BLaER1 (cell line): Measurements from ENCODE around the gene EFNA3.

ENCODE experiments used
- H3K27ac ChIP-seq: shearing (Covaris generic); formaldehyde crosslinking; 2 replicates; pipeline ENCODE4 v1.8.1; 2022
- H3K27me3 ChIP-seq: shearing (Covaris generic); formaldehyde crosslinking; 2 replicates; pipeline ENCODE4 v1.8.1; 2022
- H3K36me3 ChIP-seq: shearing (Covaris generic); formaldehyde crosslinking; 2 replicates; pipeline ENCODE4 v1.8.1; 2022
- H3K4me1 ChIP-seq: shearing (Covaris generic); formaldehyde crosslinking; 2 replicates; pipeline ENCODE4 v1.8.1; 2022
- H3K4me2 ChIP-seq: shearing (Covaris generic); formaldehyde crosslinking; 2 replicates; pipeline ENCODE4 v1.8.1; 2022
- H3K4me3 ChIP-seq: shearing (Covaris generic); formaldehyde crosslinking; 2 replicates; pipeline ENCODE4 v1.8.1; 2022
- H3K9ac ChIP-seq: shearing (Covaris generic); formaldehyde crosslinking; 2 replicates; pipeline ENCODE4 v1.8.1; 2022
- H3K9me3 ChIP-seq: shearing (Covaris generic); formaldehyde crosslinking; 2 replicates; pipeline ENCODE4 v1.8.1; 2022
- H4K20me1 ChIP-seq: shearing (Covaris generic); formaldehyde crosslinking; 2 replicates; pipeline ENCODE4 v1.8.1; 2022
- Cebpa-rat ChIP-seq: shearing (Covaris generic); IDR thresholded peaks from 2 replicates; pipeline ENCODE4 v1.8.1; 2022

Gene EFNA3, protein sequence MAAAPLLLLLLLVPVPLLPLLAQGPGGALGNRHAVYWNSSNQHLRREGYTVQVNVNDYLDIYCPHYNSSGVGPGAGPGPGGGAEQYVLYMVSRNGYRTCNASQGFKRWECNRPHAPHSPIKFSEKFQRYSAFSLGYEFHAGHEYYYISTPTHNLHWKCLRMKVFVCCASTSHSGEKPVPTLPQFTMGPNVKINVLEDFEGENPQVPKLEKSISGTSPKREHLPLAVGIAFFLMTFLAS

DNA sequence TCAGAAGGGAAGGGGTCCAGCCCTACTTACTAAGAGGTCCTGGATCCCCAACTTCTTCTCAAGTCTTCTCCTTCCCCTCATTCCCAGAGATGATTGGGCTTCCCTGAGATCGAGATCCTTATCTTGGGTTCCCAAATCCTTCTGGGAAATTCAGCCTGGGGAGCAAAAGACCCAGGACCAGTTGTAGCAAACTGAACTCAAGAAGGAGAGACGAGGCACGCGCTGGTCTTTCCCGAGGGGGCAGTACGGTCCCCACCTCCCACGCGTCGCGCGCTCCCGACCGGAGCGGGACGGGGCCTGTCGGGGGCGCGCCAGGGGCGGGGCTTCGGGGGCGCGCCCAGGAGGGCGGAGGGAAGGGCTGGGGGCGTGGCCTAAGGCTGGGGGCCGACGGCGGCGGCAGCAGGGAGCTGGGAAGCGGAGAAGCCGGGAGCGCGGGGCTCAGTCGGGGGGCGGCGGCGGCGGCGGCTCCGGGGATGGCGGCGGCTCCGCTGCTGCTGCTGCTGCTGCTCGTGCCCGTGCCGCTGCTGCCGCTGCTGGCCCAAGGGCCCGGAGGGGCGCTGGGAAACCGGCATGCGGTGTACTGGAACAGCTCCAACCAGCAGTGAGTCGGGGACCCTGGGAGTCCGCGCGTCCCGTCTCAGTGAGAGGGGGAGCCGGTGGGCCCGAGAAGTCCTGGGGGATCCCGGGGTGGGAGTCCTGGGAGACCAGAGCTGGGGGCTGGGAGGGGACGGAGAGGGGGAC is at the start of gene EFNA3:
TSS of gene EFNA3 (plus strand) at position 369 of the 741 bp plus-strand sequence. CDS start at position 474, 105 bp downstream.
- Histone ChIP-seq H3K27me3 (peaks cover 49% of the 10 kb centered on the region), H3K36me3 (no peaks in the 10 kb centered on the region), H3K4me1 (peaks cover 100% of the 10 kb centered on the region), H3K9ac (peak within 1 kb of the TSS; percentile 75), H3K4me2 (peak within 1 kb of the TSS; percentile 100), H3K9me3 (no peaks in the 10 kb centered on the region), H4K20me1 (peaks cover 48% of the 10 kb centered on the region), H3K4me3 (peak within 1 kb of the TSS; percentile 70), H3K27ac (peak within 1 kb of the TSS; percentile 75; the same call in 1 of the 2 replicates)
- no peak for TF ChIP-seq Cebpa-rat

DNA sequence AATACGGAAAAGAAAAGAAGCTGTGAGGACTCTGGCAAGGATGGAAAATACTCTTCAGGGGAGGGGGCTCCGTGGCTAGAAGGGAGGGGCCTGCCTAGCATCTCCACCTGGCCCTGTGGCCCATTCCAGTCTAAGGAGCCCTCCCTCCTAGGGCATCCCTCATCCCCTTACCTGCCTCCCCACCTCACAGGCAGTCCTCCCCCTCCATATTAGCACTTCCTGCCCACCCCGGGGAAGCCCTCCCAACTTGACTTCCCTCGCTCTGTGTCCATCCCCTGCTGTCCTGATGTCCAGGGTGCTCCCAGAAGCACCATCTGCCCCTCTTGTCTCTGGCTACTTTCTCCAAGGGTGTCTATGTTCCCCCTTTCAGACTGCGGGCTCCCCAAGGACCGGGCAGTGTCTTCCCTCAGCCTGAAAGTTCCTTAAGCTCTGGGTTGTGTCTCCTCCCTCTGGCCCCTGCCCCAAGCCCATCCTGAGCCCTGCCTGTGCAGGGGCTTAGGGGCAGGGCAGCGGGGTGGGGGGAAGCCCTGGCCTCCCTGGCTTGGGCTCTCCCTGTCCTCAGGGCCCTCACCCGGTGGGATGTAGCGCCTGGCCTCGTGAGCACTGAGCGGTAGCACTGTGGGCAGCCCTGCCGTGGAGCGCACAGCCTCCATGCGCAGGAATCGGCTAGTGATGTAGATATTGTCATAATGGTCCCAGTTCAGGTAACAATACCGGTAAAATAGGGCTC is 49.0 kb upstream of the EFNA3 start:
- no peaks in the 10 kb centered on the region for H3K4me1 ChIP-seq
- H3K36me3 ChIP-seq: no peaks in the 10 kb centered on the region
- H3K27me3 ChIP-seq: no peaks in the 10 kb centered on the region
- TF ChIP-seq Cebpa-rat: no peak
- no peak overlapping the region for H3K4me3 ChIP-seq
- no peak overlapping the region for H3K27ac ChIP-seq
- no peak overlapping the region for H3K4me2 ChIP-seq
- no peaks in the 10 kb centered on the region for H4K20me1 ChIP-seq
- H3K9me3 ChIP-seq: no peaks in the 10 kb centered on the region
- H3K9ac ChIP-seq: no peak overlapping the region

DNA sequence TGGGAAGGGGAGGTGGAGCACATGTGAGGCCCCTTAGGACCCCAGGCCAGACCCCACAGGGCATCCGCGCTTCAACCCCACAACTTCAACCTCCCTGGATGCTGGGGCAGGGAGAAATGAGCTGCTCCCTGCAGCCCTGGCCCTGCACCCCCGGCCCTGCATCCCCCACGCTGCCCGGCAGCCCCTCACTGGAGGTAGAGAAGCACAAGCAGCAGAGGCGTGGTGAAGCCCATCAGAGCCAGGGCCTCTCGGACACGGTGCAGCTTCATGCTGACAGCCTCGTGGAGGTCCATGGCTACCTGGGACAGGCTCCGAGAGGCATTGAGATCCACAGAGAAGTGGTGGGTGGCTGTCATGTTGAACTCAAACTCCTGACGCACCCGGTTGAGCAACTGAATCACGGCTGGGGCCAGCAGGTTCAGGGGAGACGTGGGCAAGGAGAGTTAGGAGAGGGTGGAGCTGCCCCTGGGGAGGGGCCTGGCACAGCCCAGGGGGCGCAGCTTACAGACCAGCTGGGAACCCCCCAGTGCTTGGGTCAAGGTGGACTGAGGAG is 48.3 kb upstream of the EFNA3 start:
- H3K27me3 ChIP-seq: no peaks in the 10 kb centered on the region
- H3K4me1 ChIP-seq: no peaks in the 10 kb centered on the region
- no peaks in the 10 kb centered on the region for H3K36me3 ChIP-seq
- H3K4me2 ChIP-seq: no peak overlapping the region
- no peaks in the 10 kb centered on the region for H3K9me3 ChIP-seq
- H3K9ac ChIP-seq: no peak overlapping the region
- no peaks in the 10 kb centered on the region for H4K20me1 ChIP-seq
- H3K4me3 ChIP-seq: no peak overlapping the region
- no peak for TF ChIP-seq Cebpa-rat
- H3K27ac ChIP-seq: no peak overlapping the region

DNA sequence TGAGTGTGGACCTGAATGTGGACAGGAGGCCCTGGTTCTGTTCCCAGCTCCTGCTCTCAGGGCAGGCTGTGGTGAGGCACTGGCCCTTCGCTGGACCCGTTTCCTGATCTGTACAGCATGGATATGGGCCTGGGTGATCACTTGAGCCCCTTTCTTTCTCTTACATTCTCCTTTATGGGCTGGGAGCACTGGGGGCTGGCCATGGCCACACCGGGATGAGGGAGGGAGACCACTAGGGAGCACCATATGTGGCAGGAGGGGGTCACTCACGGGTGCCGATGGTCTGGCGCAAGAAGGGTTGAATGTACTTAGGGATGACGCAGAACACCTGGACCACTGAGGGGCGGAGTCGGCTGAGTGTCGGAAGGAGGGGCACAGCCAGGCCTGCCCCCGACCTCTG is 47.7 kb upstream of the EFNA3 start:
- Histone ChIP-seq H4K20me1 (no peaks in the 10 kb centered on the region), H3K36me3 (no peaks in the 10 kb centered on the region), H3K4me3 (no peak overlapping the region), H3K4me1 (no peaks in the 10 kb centered on the region), H3K4me2 (no peak overlapping the region), H3K27ac (no peak overlapping the region), H3K9me3 (no peaks in the 10 kb centered on the region), H3K27me3 (no peaks in the 10 kb centered on the region), H3K9ac (no peak overlapping the region)
- TF ChIP-seq Cebpa-rat: no peak

DNA sequence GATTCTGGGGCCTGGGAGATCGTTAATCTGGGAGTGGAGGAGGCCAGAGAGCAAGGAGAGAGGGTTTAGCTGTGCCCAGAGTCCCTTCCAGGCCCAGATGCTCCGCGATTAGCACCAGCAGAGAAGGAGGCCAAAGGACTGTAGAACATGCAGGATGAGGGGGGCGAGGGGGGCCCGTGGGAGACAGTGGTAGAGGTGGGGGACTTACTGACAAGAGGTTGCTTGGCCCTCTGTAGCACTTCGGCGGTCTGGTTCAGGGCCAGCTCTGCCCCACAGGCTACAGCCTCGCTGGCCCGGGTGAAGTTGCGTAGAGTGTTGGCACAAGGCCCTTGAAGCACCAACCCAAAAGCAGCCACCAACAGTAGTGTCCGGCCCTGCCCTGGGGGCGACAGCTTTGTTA is 45.8 kb upstream of the EFNA3 start:
- Histone ChIP-seq H3K27me3 (no peaks in the 10 kb centered on the region), H3K9me3 (no peaks in the 10 kb centered on the region), H3K9ac (no peak overlapping the region), H3K27ac (no peak overlapping the region), H3K4me3 (no peak overlapping the region), H3K4me1 (no peaks in the 10 kb centered on the region; the same call in 1 of the 2 replicates), H3K4me2 (no peak overlapping the region), H3K36me3 (no peaks in the 10 kb centered on the region), H4K20me1 (no peaks in the 10 kb centered on the region)
- TF ChIP-seq Cebpa-rat: no peak

DNA sequence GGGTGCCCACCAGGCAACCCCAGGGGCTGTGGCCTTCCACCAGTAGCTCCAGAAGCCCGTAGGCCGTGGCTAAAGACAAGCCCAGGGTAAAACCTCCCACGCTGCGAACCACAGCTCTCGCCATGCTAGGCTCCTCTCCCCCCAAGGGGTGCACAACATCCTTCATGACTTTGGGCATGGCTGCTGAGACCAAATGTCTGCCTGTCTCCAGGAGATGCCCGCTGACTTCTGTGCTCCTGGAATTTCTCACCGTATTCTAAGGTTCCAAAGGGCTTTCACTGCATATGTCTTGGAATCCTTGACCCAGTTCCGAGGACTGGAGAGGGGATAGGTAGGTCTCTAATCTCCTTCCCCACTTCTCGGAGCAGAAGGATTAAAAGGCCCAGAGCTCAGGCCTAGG is 45.1 kb upstream of the EFNA3 start, which contains the start of the genes DCST1 and DCST2:
TSS of gene DCST1 (plus strand) at position 301 of the 400 bp plus-strand sequence. CDS start 213 bp downstream, outside the sequence.
TSS of gene DCST2 (minus strand) at position 258 of the 400 bp plus-strand sequence. CDS start at position 178, 80 bp downstream.
- no peak for TF ChIP-seq Cebpa-rat
- H3K4me3 ChIP-seq: no peak within 1 kb of the TSS
- H3K36me3 ChIP-seq: no peaks in the 10 kb centered on the region
- H3K9ac ChIP-seq: no peak within 1 kb of the TSS
- no peak within 1 kb of the TSS for H3K4me2 ChIP-seq
- no peaks in the 10 kb centered on the region for H3K27me3 ChIP-seq
- H3K4me1 ChIP-seq: peaks cover 3% of the 10 kb centered on the region
- no peaks in the 10 kb centered on the region for H4K20me1 ChIP-seq
- no peak within 1 kb of the TSS for H3K27ac ChIP-seq
- no peaks in the 10 kb centered on the region for H3K9me3 ChIP-seq

DNA sequence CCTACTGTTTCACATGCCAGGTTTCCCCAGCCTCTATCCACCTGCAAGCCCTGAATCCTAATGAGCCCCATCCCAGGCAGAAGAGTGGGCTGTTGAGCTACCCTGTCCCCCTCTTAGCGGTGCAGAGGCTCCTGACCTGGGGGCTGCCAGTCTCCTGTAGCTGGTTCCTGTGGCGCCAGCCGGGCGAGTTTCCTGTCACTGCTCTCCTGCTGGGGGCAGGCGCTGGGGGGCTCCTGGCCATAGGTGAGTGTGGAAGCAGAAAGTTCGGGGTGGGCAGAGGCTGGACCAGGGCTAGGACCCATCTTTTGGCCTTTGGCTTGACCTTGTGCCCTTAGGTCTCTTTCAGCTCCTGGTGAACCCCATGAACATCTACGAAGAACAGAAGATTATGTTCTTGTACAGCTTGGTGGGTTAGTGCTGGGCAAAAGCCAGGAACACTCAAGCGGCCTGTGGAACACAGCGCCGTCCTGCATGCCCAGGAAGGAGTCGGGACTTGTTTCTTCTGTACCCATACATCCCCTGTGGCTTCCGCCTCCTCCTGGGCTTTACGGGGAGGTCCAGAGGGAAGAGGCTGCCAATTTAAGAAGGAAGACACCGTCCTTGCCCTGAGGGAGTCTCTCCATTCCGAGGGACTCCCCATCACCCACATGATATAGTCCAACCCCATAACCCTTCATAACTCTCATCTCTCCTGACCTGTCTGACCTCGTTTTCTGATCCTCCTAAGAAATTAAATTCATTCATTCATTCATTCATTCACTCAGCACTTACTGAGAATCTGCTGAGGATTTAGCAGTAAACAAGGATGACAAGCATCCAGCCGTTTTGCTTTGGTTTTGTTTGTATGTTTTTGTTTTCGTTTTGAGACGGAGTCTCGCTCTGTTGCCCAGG is 44.1 kb upstream of the EFNA3 start:
- H3K9ac ChIP-seq: no peak overlapping the region
- H3K27ac ChIP-seq: no peak overlapping the region
- H3K36me3 ChIP-seq: no peaks in the 10 kb centered on the region
- H4K20me1 ChIP-seq: no peaks in the 10 kb centered on the region
- no peak overlapping the region for H3K4me2 ChIP-seq
- H3K4me1 ChIP-seq: peaks cover 14% of the 10 kb centered on the region
- no peaks in the 10 kb centered on the region for H3K9me3 ChIP-seq
- TF ChIP-seq Cebpa-rat: no peak
- no peak overlapping the region for H3K4me3 ChIP-seq
- H3K27me3 ChIP-seq: no peaks in the 10 kb centered on the region

DNA sequence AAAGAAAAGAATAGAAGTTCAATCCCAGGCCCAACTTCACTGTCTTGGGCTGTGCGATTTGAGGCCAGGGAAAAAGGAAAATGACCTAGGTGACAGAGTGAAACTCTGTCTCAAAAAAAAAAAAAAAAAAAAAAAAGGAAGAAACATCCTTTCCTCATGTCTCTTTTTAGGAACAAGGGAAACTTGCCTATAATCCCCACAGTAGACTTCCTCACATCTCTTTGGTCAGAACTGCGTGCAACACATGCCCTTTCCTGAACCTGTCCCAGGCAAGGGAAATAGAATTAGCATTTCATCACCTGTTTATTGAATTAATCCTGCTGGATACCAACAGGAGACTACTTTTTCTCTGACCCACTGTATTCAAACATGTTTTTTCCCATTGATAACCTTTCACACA is 42.7 kb upstream of the EFNA3 start:
- Histone ChIP-seq H4K20me1 (no peaks in the 10 kb centered on the region), H3K27me3 (no peaks in the 10 kb centered on the region), H3K4me1 (peaks cover 21% of the 10 kb centered on the region), H3K4me3 (no peak overlapping the region), H3K27ac (no peak overlapping the region), H3K36me3 (no peaks in the 10 kb centered on the region), H3K9ac (no peak overlapping the region), H3K4me2 (no peak overlapping the region), H3K9me3 (no peaks in the 10 kb centered on the region)
- TF ChIP-seq Cebpa-rat: no peak

DNA sequence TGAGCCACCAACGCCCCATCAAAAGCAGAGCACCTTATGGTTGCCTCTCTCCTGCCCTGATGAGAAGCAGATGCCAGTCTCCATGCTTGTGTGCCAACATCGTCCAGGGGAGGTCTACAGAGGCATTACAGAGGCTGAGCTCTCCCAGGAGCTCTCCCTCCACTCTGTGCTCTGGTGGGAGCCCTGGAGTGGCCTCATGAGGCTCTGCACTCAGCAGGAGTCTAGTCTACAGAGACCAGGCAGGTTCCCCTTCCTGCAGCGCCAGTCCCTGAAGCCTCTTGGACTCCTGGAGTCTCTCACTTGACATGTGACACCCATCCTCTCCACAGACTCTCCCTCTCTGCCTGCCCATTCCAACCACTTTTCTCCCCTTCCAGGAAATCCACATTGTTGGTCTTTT is 41.6 kb upstream of the EFNA3 start:
- Histone ChIP-seq H3K27ac (no peak overlapping the region), H3K27me3 (no peaks in the 10 kb centered on the region), H3K9me3 (no peaks in the 10 kb centered on the region), H3K4me1 (peaks cover 32% of the 10 kb centered on the region), H3K4me3 (no peak overlapping the region), H3K36me3 (no peaks in the 10 kb centered on the region), H3K9ac (no peak overlapping the region), H4K20me1 (no peaks in the 10 kb centered on the region), H3K4me2 (no peak overlapping the region)
- TF ChIP-seq Cebpa-rat: no peak
